ENCODE measurements around the gene HNRNPU.
A peak's percentile ranks its signal among the peaks of the same experiment; 100 is the strongest.

Gene HNRNPU

DNA sequence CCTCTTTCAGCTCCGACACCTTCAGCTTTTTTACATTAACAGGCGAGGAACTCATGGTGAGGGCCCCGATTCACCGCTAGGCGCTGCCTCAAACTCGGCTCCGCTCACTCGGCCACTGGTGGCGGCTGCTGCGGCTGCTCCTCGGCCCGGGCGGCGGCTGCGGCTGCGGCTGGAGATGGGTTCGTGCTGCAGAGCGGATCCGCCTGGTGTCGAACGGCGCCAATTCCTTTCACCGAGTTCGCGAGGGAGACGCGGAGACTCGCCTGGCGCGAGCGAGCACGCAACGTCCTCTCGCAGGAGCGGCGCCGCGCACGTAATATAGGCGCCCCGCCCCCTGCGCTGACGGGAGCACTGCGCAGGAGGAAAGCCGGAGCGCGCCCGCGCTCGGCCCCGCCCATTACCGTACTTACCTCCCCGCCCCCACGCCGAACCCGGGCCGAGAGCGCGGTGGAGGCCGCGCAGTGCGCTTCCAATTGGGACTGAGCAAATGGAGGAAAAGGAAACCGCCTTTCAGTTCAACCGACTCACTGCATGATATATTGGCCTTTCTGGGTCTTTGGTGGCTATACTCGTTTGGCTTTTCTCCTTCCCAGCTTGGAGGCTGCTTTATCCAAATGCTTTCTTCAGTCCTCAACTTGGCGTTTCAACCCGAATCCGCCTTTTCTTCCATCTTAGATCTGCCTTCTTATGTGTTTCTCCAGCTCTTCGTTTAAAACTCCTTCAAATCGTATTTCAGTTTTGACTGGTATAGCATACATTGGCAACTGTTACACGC, at the start of gene HNRNPU:
Gene HNRNPU, minus strand, starts transcription at position 291 of the 775 bp plus-strand sequence. Its CDS starts 236 bp downstream, at position 55.
- H3K4me3 ChIP-seq (ENCODE audit: low read depth in 1 of 2, low read length in 2 of 2) = peak within 1 kb of the TSS; percentile 87 to 92
- peaks cover 17 to 27% of the 10 kb centered on the region in 2 donors for H3K4me1 ChIP-seq (ENCODE audit: control insufficient read depth in 1 of 2, insufficient read depth in 2 of 2, low read length in 2 of 2)
- no peaks in the 10 kb centered on the region for H3K27me3 ChIP-seq (ENCODE audit: low read depth, low read length)
- peak within 1 kb of the TSS; percentile 99 for H3K27ac ChIP-seq (ENCODE audit: low read length)
- H3K36me3 ChIP-seq (ENCODE audit: control insufficient read depth in 1 of 2, insufficient read depth in 2 of 2, low read length in 2 of 2) = peaks cover 19 to 38% of the 10 kb centered on the region in 2 donors
- no peaks in the 10 kb centered on the region for H3K9me3 ChIP-seq (ENCODE audit: control insufficient read depth in 1 of 2, low read length in 2 of 2)

- Histone ChIP-seq H3K27me3 (ENCODE audit: low read depth, low read length) (no peaks in the 10 kb centered on the region), H3K27ac (ENCODE audit: low read length) (no peak overlapping the region), H3K4me1 (ENCODE audit: control insufficient read depth in 1 of 2, insufficient read depth in 2 of 2, low read length in 2 of 2) (no peaks in the 10 kb centered on the region), H3K36me3 (ENCODE audit: control insufficient read depth in 1 of 2, insufficient read depth in 2 of 2, low read length in 2 of 2) (no peaks in the 10 kb centered on the region), H3K4me3 (ENCODE audit: low read depth in 1 of 2, low read length in 2 of 2) (no peak overlapping the region), H3K9me3 (ENCODE audit: control insufficient read depth in 1 of 2, low read length in 2 of 2) (no peaks in the 10 kb centered on the region)
Observed at GRCh38 chr1:244913806-244914205, 49.5 kb upstream of the HNRNPU start.

DNA sequence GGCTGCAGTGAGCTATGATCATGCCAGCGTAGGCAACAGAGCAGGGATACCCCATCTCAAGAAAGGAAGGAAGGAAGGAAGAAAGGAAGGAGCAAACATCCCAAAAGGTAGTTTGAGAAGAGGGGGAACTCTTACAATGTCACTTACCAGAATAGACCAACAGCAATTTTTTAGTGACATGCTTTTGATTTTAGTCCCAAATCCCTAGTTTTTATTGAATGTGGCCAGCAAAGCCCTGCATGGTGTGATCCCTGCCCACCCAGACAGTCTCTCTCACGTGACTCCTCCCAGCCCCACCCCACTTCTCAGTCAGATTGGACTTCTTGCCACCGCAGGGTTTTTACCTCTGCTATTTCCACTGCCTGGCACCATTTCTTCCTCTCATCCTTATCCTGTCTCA, 39.8 kb upstream of the HNRNPU start:
- H3K36me3 ChIP-seq (ENCODE audit: control insufficient read depth in 1 of 2, insufficient read depth in 2 of 2, low read length in 2 of 2) = no peaks in the 10 kb centered on the region
- H3K4me1 ChIP-seq (ENCODE audit: control insufficient read depth in 1 of 2, insufficient read depth in 2 of 2, low read length in 2 of 2) = no peaks in the 10 kb centered on the region
- no peak overlapping the region for H3K27ac ChIP-seq (ENCODE audit: low read length)
- no peak overlapping the region for H3K4me3 ChIP-seq (ENCODE audit: low read depth in 1 of 2, low read length in 2 of 2)
- H3K27me3 ChIP-seq (ENCODE audit: low read depth, low read length) = no peaks in the 10 kb centered on the region
- H3K9me3 ChIP-seq (ENCODE audit: control insufficient read depth in 1 of 2, low read length in 2 of 2) = no peaks in the 10 kb centered on the region

DNA sequence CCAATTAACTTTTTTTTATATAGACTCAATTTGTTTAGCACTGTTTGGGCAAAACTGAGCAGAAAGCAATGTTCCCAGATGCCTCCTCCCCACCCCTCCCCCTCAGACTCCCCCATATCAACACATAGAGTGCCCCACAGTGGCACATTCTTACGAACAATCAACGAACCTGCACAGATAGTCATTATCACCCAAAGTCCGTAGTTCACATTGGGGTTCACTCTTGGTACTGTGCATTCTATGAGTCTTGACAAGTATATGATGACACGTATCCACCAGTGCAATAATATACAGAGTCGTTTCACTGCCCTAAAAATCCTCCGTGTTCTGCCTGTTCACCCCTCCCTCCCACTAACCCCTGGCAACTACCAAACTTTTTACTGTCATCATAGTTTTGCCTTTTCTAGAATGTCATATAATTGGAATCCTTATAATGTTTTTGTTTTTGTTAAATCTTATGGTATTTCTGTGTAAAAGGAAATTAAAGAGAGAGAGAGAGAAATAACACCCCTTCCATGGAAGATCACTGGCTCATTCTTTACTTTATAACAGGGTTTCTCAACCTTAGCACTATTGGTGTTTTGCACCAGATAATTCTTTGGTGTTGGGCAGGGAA, 37.2 kb upstream of the HNRNPU start:
- Histone ChIP-seq H3K4me3 (ENCODE audit: low read depth in 1 of 2, low read length in 2 of 2) (no peak overlapping the region), H3K27me3 (ENCODE audit: low read depth, low read length) (no peaks in the 10 kb centered on the region), H3K27ac (ENCODE audit: low read length) (no peak overlapping the region)

GRCh38 chr1:244897476-244898254, 33.3 kb upstream of the HNRNPU start:
- Histone ChIP-seq H3K4me3 (ENCODE audit: low read depth in 1 of 2, low read length in 2 of 2) (no peak overlapping the region), H3K4me1 (ENCODE audit: control insufficient read depth in 1 of 2, insufficient read depth in 2 of 2, low read length in 2 of 2) (no peaks in the 10 kb centered on the region), H3K9me3 (ENCODE audit: control insufficient read depth in 1 of 2, low read length in 2 of 2) (no peaks in the 10 kb centered on the region), H3K36me3 (ENCODE audit: control insufficient read depth in 1 of 2, insufficient read depth in 2 of 2, low read length in 2 of 2) (no peaks in the 10 kb centered on the region), H3K27ac (ENCODE audit: low read length) (no peak overlapping the region), H3K27me3 (ENCODE audit: low read depth, low read length) (no peaks in the 10 kb centered on the region)

More for the DNA sequence above, 37.2 kb upstream of the HNRNPU start:
- no peaks in the 10 kb centered on the region for H3K4me1 ChIP-seq (ENCODE audit: control insufficient read depth in 1 of 2, insufficient read depth in 2 of 2, low read length in 2 of 2)
- no peaks in the 10 kb centered on the region for H3K36me3 ChIP-seq (ENCODE audit: control insufficient read depth in 1 of 2, insufficient read depth in 2 of 2, low read length in 2 of 2)
- H3K9me3 ChIP-seq (ENCODE audit: control insufficient read depth in 1 of 2, low read length in 2 of 2) = no peaks in the 10 kb centered on the region

- Histone ChIP-seq H3K27ac (ENCODE audit: low read length) (no peak overlapping the region), H3K4me1 (ENCODE audit: control insufficient read depth in 1 of 2, insufficient read depth in 2 of 2, low read length in 2 of 2) (no peaks in the 10 kb centered on the region), H3K27me3 (ENCODE audit: low read depth, low read length) (no peaks in the 10 kb centered on the region), H3K9me3 (ENCODE audit: control insufficient read depth in 1 of 2, low read length in 2 of 2) (no peaks in the 10 kb centered on the region), H3K4me3 (ENCODE audit: low read depth in 1 of 2, low read length in 2 of 2) (no peak overlapping the region), H3K36me3 (ENCODE audit: control insufficient read depth in 1 of 2, insufficient read depth in 2 of 2, low read length in 2 of 2) (no peaks in the 10 kb centered on the region)
Observed at GRCh38 chr1:244896550-244896949, 32.2 kb upstream of the HNRNPU start.

- Histone ChIP-seq H3K4me3 (ENCODE audit: low read depth in 1 of 2, low read length in 2 of 2) (no peak overlapping the region), H3K4me1 (ENCODE audit: control insufficient read depth in 1 of 2, insufficient read depth in 2 of 2, low read length in 2 of 2) (no peaks in the 10 kb centered on the region), H3K27me3 (ENCODE audit: low read depth, low read length) (no peaks in the 10 kb centered on the region), H3K27ac (ENCODE audit: low read length) (no peak overlapping the region), H3K9me3 (ENCODE audit: control insufficient read depth in 1 of 2, low read length in 2 of 2) (no peaks in the 10 kb centered on the region), H3K36me3 (ENCODE audit: control insufficient read depth in 1 of 2, insufficient read depth in 2 of 2, low read length in 2 of 2) (no peaks in the 10 kb centered on the region)
Observed at GRCh38 chr1:244893836-244894235, 29.5 kb upstream of the HNRNPU start.

GRCh38 chr1:244887281-244887680, 22.9 kb upstream of the HNRNPU start:
- Histone ChIP-seq H3K36me3 (ENCODE audit: control insufficient read depth in 1 of 2, insufficient read depth in 2 of 2, low read length in 2 of 2) (no peaks in the 10 kb centered on the region), H3K9me3 (ENCODE audit: control insufficient read depth in 1 of 2, low read length in 2 of 2) (no peaks in the 10 kb centered on the region), H3K4me1 (ENCODE audit: control insufficient read depth in 1 of 2, insufficient read depth in 2 of 2, low read length in 2 of 2) (no peaks in the 10 kb centered on the region), H3K27ac (ENCODE audit: low read length) (no peak overlapping the region), H3K4me3 (ENCODE audit: low read depth in 1 of 2, low read length in 2 of 2) (no peak overlapping the region), H3K27me3 (ENCODE audit: low read depth, low read length) (no peaks in the 10 kb centered on the region)

DNA sequence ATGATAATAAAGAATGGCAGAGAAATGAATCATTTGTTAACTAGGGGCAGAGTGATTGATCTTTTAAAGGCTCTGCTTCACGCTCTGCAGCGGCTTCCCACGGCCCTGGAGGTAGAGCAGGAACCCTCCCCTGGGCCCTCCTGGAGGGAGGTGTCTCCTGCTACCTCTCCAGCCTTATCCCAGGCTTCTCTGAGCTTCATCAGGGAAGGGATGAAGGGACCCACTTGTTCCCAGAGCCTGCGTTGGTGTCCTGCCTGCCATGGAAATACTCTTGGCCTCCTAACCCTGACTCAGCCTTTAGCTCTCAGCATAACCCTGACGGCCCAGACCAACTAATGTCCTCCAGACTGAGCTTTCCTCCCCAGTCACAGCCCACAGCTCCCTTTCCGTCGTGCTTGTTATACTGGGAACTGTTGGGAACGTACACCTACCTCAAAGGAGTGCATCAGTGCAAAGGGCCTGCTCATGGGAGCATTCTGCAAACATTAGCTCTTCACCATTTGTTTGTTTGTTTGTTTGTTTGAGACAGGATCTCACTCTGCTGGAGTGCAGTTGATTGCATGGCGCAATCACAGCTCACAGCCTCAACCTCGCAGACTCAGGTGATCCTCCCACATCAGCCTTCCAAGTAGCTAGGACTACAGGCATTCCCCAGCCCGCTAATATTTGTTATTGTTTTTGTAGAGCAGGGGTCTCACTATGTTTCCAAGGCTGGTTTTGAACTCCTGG, 17.4 kb upstream of the HNRNPU start:
- Histone ChIP-seq H3K27ac (ENCODE audit: low read length) (no peak overlapping the region), H3K27me3 (ENCODE audit: low read depth, low read length) (no peaks in the 10 kb centered on the region), H3K9me3 (ENCODE audit: control insufficient read depth in 1 of 2, low read length in 2 of 2) (no peaks in the 10 kb centered on the region), H3K4me3 (ENCODE audit: low read depth in 1 of 2, low read length in 2 of 2) (no peak overlapping the region), H3K4me1 (ENCODE audit: control insufficient read depth in 1 of 2, insufficient read depth in 2 of 2, low read length in 2 of 2) (no peaks in the 10 kb centered on the region), H3K36me3 (ENCODE audit: control insufficient read depth in 1 of 2, insufficient read depth in 2 of 2, low read length in 2 of 2) (no peaks in the 10 kb centered on the region)

DNA sequence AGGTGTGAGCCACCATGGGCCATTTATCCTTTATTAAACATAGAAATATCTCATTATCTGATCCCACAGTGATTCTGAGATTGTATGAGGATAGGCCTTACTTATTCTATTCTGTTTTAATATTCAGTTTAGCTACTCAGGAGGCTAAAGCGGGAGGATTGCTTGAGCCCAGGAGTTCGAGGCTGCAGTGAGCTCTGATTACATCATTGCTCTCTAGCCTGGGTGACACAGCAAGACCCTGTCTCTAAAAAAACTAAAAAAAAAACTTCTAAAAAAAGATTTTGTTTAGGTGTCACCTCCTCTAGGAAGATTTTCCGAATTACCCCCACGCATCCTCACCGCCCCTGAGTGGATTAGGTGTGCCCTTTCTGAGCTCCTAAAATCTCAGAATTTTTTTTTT, 14.3 kb upstream of the HNRNPU start:
- Histone ChIP-seq H3K27ac (ENCODE audit: low read length) (no peak overlapping the region), H3K4me1 (ENCODE audit: control insufficient read depth in 1 of 2, insufficient read depth in 2 of 2, low read length in 2 of 2) (no peaks in the 10 kb centered on the region), H3K36me3 (ENCODE audit: control insufficient read depth in 1 of 2, insufficient read depth in 2 of 2, low read length in 2 of 2) (no peaks in the 10 kb centered on the region), H3K27me3 (ENCODE audit: low read depth, low read length) (no peaks in the 10 kb centered on the region), H3K4me3 (ENCODE audit: low read depth in 1 of 2, low read length in 2 of 2) (no peak overlapping the region), H3K9me3 (ENCODE audit: control insufficient read depth in 1 of 2, low read length in 2 of 2) (no peaks in the 10 kb centered on the region)
